ENCODE data around the gene ZNF609. TPM values are rescaled to one million over a fixed set of nuclear protein-coding genes. Genes with fewer than 3 reads are reported as not detected.

The ZNF609 gene
- total RNA-seq, 2 donors from 2014 or later = 17.9 to 22.7 TPM

- Histone ChIP-seq H3K27ac (no peak overlapping the region), H3K9me3 (no peaks in the 10 kb centered on the region), H3K4me1 (peaks cover 3% of the 10 kb centered on the region), H3K27me3 (no peaks in the 10 kb centered on the region), H3K4me3 (no peak overlapping the region), H3K36me3 (replicated peaks in 1 of 2; ENCODE audit: insufficient read depth in 1 of 2, low read depth in 2 of 2) (no peaks in the 10 kb centered on the region)
- intact Hi-C loops (cut with DNase I) = loop anchor here (5.0 to 10.0 kb wide), 2 partner anchors 81 to 173 kb away; no protein-coding TSS in a partner anchor
- TF ChIP-seq POLR2A (IDR thresholded peaks at IDR 0.05) (no peak), CTCF (IDR thresholded peaks at IDR 0.05) (no peak)
- DNase-seq = no peak
- ATAC-seq = no peak
- 52 to 60% methylated on average over 7 to 9 of the region's 9 CpGs for WGBS, 2 donors
These were observed 271.4 kb downstream of the ZNF609 start for GRCh38 chr15:64731805-64732151.

- H3K27ac ChIP-seq = no peak overlapping the region
- no peak for TF ChIP-seq CTCF (IDR thresholded peaks at IDR 0.05)
- TF ChIP-seq POLR2A (IDR thresholded peaks at IDR 0.05) = no peak
- 49 to 58% methylated on average over 5 to 7 of the region's 7 CpGs for WGBS, 2 donors
- intact Hi-C loops (cut with DNase I) = loop anchor here (5.0 to 10.0 kb wide), 2 partner anchors 80 to 172 kb away; no protein-coding TSS in a partner anchor
- H3K4me1 ChIP-seq = peaks cover 3% of the 10 kb centered on the region
- no peaks in the 10 kb centered on the region for H3K36me3 ChIP-seq (replicated peaks in 1 of 2; ENCODE audit: insufficient read depth in 1 of 2, low read depth in 2 of 2)
- H3K9me3 ChIP-seq = no peaks in the 10 kb centered on the region
- no peak for DNase-seq
- H3K27me3 ChIP-seq = no peaks in the 10 kb centered on the region
- ATAC-seq = no peak
- no peak overlapping the region for H3K4me3 ChIP-seq
These were observed 271.9 kb downstream of the ZNF609 start for GRCh38 chr15:64732156-64732860.

Small RNA genes lying within 50 kb of the gene (small RNA-seq; reads per million reads assigned to genes)
- not detected for gene AC100830.2
- gene RF00019 = not detected
- gene RNU6-549P = not detected

Other genes with a start within 250 kb of the ZNF609 start
- 10 to 100 TPM in 1 of 2 donors, 1 to 10 TPM in 1; 6.7 to 13.8 TPM for gene CSNK1G1, start 104.4 kb upstream of the ZNF609 start, total RNA-seq
- gene PCLAF, start 79.1 kb upstream of the ZNF609 start, total RNA-seq = 1 to 10 TPM in 1 of 2 donors, not detected in 1; 1.8 TPM
- gene TRIP4, start 72.7 kb upstream of the ZNF609 start, total RNA-seq = 10 to 100 TPM; 11.7 to 15.5 TPM

Measured in body of pancreas (tissue), 4 donors.